GM18517 (cell line): ENCODE measurements around the gene COX8C.

ENCODE experiments used
- ATAC-seq: cut with Tn5 transposase; IDR thresholded peaks from one replicate; pipeline ENCODE4 v1.9.1; 2021; ENCODE audit warnings: mild to moderate bottlenecking, moderate library complexity; ENCODE audit not compliant: unreplicated experiment

COX8C gene

GRCh38 chr14:93346926-93347721, at the start of gene COX8C:
Gene COX8C (plus strand): TSS chr14:93347182. CDS start chr14:93347269, 87 bp downstream.
- ATAC-seq: no peak

- ATAC-seq: no peak
These were observed 47.6 kb upstream of the COX8C start for GRCh38 chr14:93299416-93299815.

GRCh38 chr14:93299866-93300265, 47.1 kb upstream of the COX8C start:
- no peak for ATAC-seq

GRCh38 chr14:93301821-93302447, 45.0 kb upstream of the COX8C start:
- no peak for ATAC-seq

GRCh38 chr14:93302688-93303581, 44.0 kb upstream of the COX8C start:
- no peak for ATAC-seq

GRCh38 chr14:93303659-93304058, 43.3 kb upstream of the COX8C start:
- no peak for ATAC-seq

- ATAC-seq: no peak
These were observed 42.2 kb upstream of the COX8C start for GRCh38 chr14:93304771-93305170.

GRCh38 chr14:93305725-93306418, 41.1 kb upstream of the COX8C start:
- ATAC-seq: no peak

- ATAC-seq: no peak
These were observed 40.2 kb upstream of the COX8C start for GRCh38 chr14:93306812-93307211.

GRCh38 chr14:93308686-93309345, 38.2 kb upstream of the COX8C start:
- no peak for ATAC-seq

- ATAC-seq: no peak
These were observed 37.5 kb upstream of the COX8C start for GRCh38 chr14:93309427-93309966.

- no peak for ATAC-seq
These were observed 35.9 kb upstream of the COX8C start for GRCh38 chr14:93311082-93311481.

GRCh38 chr14:93315575-93315974, 31.4 kb upstream of the COX8C start:
- no peak for ATAC-seq

- no peak for ATAC-seq
These were observed 30.3 kb upstream of the COX8C start for GRCh38 chr14:93316716-93317115.

- ATAC-seq: no peak
These were observed 29.6 kb upstream of the COX8C start for GRCh38 chr14:93317210-93317874.

GRCh38 chr14:93317875-93318807, 28.8 kb upstream of the COX8C start:
- ATAC-seq: no peak

- ATAC-seq: no peak
These were observed 28.1 kb upstream of the COX8C start for GRCh38 chr14:93318927-93319326.

- ATAC-seq: no peak
These were observed 27.5 kb upstream of the COX8C start for GRCh38 chr14:93319494-93319893.
